Uterus (tissue), 2 donors: ENCODE measurements around the gene HASPIN.

Source experiments
- POLR2A ChIP-seq, 2 donors: fragments of 450-650 bp; IDR thresholded peaks; one replicate each; pipeline ENCODE4 v1.6.1; 2016; ENCODE audit warnings: antibody characterized with exemption in 2 of 2, mild to moderate bottlenecking in 1 of 2, moderate library complexity in 1 of 2
- TF ChIP-seq, protein P1 (sequence below), 4 experiments: fragments of 200-600 bp in 2 of 4; fragments of 450-650 bp in 2 of 4; sonication (generic) in 2 of 4; IDR thresholded peaks; one replicate each; pipeline ENCODE4 v1.5.1; 2016 to 2019; ENCODE audit warnings: antibody characterized with exemption in 4 of 4, mild to moderate bottlenecking in 2 of 4, moderate library complexity in 1 of 4

DNA sequence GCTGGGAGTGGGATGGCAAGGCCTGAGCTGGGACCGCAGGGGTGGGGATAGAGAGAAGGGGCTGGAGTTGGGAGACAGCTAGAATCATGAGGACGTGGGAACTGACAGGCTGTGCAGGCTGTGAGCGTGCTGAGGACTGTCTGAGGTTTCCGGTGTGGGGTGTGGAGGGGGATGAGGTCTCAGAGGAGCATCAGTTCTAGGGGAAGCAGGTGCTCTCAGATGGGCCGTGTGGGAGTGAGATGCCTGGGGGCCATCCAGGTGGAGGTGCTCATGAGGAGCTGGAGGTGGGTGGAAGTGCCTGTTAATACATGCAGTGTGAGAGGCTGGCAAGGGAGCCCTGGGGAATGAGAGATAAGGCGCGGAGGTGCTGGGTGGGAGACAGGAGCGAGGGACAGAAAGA, 27.2 kb downstream of the HASPIN start:
- TF ChIP-seq, protein P1, sequence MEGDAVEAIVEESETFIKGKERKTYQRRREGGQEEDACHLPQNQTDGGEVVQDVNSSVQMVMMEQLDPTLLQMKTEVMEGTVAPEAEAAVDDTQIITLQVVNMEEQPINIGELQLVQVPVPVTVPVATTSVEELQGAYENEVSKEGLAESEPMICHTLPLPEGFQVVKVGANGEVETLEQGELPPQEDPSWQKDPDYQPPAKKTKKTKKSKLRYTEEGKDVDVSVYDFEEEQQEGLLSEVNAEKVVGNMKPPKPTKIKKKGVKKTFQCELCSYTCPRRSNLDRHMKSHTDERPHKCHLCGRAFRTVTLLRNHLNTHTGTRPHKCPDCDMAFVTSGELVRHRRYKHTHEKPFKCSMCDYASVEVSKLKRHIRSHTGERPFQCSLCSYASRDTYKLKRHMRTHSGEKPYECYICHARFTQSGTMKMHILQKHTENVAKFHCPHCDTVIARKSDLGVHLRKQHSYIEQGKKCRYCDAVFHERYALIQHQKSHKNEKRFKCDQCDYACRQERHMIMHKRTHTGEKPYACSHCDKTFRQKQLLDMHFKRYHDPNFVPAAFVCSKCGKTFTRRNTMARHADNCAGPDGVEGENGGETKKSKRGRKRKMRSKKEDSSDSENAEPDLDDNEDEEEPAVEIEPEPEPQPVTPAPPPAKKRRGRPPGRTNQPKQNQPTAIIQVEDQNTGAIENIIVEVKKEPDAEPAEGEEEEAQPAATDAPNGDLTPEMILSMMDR (IDR thresholded peaks at IDR 0.05) = no peak
- no peak for TF ChIP-seq POLR2A (IDR thresholded peaks at IDR 0.05)
